ENCODE results near the gene ESRP2.

GRCh38 chr16:68219725-68220351, 16.1 kb downstream of the ESRP2 start:
- TF ChIP-seq CTCF (IDR thresholded peaks at IDR 0.05) (no peak), EP300 (IDR thresholded peaks at IDR 0.05) (no peak)

Measured in sigmoid colon (tissue), 4 donors.